Measurements from ENCODE around the gene ZYG11B.
"Not testable (repeated sequence)": the region's sequence is repeated elsewhere in the genome, so short reads cannot be mapped to it uniquely, and the experiment has no call there.

Gene ZYG11B

DNA sequence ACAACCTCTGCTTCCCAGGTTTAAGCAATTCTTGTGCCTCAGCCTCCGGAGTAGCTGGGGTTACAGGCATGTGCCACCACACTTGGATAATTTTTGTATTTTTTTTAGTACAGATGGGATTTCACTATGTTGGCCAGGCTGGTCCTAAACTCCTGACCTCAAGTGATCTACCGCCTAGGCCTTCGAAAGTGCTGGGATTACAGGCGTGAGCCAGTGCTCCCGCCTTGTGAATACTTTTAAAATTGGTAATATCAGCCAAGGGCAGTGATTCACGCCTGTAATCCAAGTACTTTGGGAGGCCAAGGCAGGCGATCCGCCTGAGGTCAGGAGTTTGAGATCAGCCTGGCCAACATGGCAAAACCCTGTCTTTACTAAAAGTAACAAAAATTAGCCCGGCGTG is 33.7 kb downstream of the ZYG11B start:
- DNase-seq = no peak

- no peak for DNase-seq
These were observed 41.5 kb downstream of the ZYG11B start for GRCh38 chr1:52767596-52768280.

DNA sequence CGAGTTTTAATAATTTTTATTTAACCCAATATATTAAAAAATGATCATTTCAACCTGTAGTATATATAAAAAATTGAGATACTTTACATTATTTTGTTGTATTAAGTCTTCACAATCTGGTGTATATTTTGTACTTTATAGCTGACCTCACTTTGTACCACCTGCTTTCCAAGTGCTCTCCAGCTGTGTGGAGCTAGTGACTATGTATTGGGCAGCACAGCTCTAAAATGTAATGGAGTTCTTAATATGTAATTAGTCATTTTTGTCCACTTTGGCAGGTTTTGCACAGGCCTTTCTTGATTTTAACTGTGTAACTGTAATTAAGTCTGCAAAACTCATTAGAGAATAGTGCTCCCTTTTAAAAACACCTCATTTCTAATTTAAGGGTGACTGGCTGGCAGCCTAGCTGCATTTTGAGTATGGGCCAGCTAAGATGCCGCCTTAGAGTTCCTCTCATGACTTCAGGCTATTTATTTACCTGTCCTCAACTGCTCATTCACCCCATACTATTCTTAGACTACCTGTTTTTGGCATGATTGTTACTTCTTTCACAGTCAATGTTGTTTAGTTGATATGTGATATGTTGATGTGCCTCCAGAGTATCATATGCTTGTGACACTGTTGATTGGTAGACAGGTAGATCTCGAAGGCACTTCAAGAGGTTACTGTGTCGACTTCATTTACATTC is 43.2 kb downstream of the ZYG11B start:
- no peak for DNase-seq

GRCh38 chr1:52771384-52771783 is 45.1 kb downstream of the ZYG11B start:
- DNase-seq = no peak

DNA sequence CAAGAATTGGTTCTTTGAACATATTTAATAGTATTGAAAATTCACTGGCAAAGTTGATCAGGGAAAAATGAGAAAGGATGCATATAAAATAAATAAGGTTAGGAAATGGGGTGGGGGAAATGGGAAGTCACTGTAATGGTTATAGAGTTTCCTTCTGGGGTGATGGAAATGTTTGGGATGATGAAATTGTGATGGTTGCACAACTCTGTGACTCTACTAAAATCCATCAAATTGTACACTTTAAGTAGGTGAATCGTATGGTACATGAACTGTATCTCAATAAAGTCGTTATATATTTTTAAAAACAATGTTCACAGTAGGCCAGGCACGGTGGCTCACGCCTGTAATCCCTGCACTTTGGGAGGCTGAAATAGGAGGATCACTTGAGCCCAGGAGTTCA is 59.9 kb downstream of the ZYG11B start:
- no peak for DNase-seq

- DNase-seq = not testable (repeated sequence)
These were observed 64.2 kb downstream of the ZYG11B start for GRCh38 chr1:52790429-52790828.

DNA sequence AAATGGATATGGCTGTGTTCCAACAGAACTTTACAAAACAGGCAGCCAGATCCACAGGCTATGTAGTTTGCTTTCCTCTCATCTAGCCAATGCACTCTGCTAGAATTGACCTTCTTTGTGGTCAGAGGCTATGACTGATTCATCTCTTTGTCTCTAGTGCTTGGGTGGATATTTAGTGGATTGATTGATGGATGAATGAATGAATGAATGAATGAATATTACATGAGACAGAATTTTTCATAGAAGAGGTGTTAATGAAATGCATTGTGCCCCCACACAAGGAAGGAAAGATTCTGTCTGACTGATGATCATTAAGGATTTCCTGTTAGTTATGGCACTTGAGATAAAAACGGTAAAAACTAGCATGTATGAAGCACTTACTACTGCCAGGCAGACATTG is 65.8 kb downstream of the ZYG11B start:
- DNase-seq = no peak

- DNase-seq = not testable (repeated sequence)
These were observed 67.5 kb downstream of the ZYG11B start for GRCh38 chr1:52793717-52794116.

GRCh38 chr1:52795464-52795863 is 69.2 kb downstream of the ZYG11B start:
- no peak for DNase-seq

DNA sequence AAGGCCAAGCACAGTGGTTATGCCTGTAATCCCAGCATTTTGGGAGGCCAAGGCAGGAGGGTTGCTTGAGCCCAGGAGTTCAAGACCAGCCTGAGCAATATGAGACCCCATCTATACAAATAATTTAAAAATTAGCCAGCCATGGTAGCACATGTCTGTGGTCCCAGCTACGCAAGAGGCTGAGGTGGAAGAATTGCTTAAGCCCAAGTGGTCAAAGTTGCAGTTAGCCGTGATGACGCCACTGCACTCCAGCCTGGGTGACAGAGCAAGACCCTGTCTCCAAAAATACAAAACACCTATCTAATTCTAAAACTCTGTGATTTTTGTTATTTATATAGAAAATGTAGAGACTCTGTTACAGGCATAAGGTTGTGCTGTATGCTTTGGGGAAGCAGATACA is 72.1 kb downstream of the ZYG11B start:
- DNase-seq = no peak

- DNase-seq = no peak
These were observed 74.8 kb downstream of the ZYG11B start for GRCh38 chr1:52801011-52801410.

DNA sequence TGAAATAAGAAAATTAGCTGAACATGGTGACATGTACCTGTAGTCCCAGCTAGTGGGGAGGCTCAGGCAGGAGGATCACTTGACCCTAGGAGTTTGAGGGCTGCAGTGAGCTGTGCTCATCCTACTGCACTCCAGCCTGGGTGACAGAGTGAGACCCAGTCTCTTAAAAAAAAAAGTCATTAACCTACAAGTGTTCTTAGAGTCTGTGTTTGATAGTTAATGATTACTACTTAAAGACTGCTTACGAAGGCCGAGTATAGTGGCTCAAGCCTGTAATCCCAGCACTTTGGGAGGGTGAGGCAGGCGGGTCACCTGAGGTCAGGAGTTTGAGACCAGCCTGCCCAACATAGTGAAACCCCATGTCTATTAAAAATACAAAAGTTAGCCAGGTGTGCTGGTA is 77.8 kb downstream of the ZYG11B start:
- DNase-seq = not testable (repeated sequence)

GRCh38 chr1:52814465-52814864 is 88.2 kb downstream of the ZYG11B start:
- no peak for DNase-seq

GRCh38 chr1:52820830-52821229 is 94.6 kb downstream of the ZYG11B start:
- not testable (repeated sequence) for DNase-seq

- no peak for DNase-seq
These were observed 99.6 kb downstream of the ZYG11B start for GRCh38 chr1:52825868-52826267.

DNA sequence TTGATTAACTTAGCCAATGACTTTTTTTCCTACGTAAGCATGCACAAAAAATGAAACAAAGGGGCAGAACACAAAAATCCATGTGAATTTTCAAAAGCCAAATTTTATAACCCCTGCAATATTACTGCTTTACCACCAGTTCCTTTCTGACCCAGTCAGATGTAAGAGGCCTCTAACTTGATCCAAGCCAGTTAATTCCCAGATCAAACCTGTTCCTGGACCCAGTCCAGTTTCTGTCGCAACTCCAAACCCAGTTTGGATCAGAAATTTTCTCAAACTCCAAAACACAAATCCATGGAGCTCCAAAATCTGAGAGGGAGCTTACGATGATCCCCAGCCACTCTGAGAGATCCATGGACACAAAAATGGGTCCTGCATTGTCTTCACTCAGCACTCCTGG is 108.5 kb downstream of the ZYG11B start:
- DNase-seq = no peak

- no peak for DNase-seq
These were observed 109.8 kb downstream of the ZYG11B start for GRCh38 chr1:52836035-52836434.

DNA sequence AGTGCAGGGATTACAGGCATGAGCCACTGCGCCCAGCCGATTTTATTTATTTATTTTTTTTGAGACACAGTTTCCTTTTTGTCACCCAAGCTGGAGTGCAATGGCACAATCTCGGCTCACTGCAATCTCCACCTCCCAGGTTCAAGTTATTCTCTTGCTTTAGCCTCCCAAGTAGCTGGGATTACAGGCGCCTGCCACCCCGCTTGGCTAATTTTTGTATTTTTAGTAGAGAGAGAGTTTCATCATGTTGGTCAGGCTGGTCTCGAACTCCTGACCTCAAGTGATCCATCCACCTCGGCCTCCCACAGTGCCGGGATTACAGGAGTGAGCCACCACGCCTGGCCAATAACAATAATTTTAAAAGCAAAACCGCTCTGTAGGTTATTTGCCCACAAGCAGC is 112.9 kb downstream of the ZYG11B start:
- not testable (repeated sequence) for DNase-seq

DNA sequence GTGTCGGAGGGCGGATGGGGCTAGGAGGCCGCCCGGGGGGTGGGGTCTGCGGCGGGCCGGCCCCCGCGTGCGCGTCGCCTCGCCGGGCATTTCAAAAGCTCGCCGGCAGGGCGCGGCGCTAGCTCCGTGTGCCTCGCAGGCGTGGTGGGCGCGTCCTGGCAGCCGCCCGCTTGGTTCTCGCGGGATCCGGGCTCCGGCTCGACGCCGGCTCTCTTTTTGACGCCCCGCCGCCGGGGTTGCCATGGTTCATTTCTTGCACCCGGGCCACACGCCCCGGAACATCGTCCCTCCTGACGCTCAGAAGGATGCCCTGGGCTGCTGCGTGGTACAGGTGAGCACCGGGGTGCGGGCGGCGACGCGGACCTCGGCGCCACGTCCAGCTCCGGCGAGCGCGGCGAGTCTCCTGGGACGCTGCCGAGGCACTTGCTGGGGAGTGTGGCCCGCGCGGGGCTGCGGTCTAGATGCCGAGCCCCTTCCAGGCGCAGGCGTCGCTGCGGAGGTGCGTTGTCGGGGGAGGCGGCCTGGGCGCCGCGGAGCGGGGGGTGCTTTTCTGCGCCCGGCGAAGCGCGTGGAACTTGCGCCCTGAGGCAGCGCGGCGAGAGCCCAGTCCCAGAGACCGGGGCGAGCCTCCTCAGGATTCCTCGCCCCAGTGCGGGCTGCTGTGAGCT is 116.5 kb downstream of the ZYG11B start, which contains the start of gene ZYG11A:
Gene ZYG11A, plus strand, starts transcription at position 118 of the 668 bp plus-strand sequence. Its CDS starts 124 bp downstream, at position 242.
- DNase-seq = peak; percentile 80

GRCh38 chr1:52845119-52845518 is 118.9 kb downstream of the ZYG11B start:
- DNase-seq = not testable (repeated sequence)

GRCh38 chr1:52848423-52848822 is 122.2 kb downstream of the ZYG11B start:
- DNase-seq = no peak

DNA sequence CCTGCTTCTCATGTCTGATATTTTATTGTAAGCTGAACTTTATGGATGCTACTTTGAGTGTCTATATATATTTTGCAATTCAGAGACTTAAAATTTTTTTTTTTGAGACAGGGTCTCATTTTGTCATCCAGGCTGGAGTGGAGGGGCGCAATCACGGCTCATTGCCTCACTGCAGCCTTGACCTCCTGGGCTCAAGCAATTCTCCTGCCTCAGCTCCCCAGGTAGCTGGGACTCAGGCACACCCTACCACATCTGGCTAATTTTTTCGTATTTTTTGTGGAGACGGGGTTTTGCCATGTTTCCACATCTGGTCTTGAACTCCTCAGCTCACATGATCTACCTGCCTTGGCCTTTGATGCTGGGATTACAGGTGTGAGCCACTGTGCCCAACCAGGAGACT is 124.7 kb downstream of the ZYG11B start:
- DNase-seq = no peak

- no peak for DNase-seq
These were observed 126.6 kb downstream of the ZYG11B start for GRCh38 chr1:52852854-52853253.

GRCh38 chr1:52855584-52855983 is 129.3 kb downstream of the ZYG11B start:
- no peak for DNase-seq
